Measurements from ENCODE around the gene BMI1.

The BMI1 gene

GRCh38 chr10:22341190-22341925 is 20.5 kb downstream of the BMI1 start:
- Histone ChIP-seq H3K27me3 (ENCODE audit: low read depth, low read length) (peaks cover 83% of the 10 kb centered on the region), H3K4me3 (ENCODE audit: low read depth in 1 of 2, low read length in 2 of 2) (peak overlapping the region; percentile 52 to 73), H3K36me3 (ENCODE audit: control insufficient read depth in 1 of 2, insufficient read depth in 2 of 2, low read length in 2 of 2) (no peaks in the 10 kb centered on the region), H3K4me1 (ENCODE audit: control insufficient read depth in 1 of 2, insufficient read depth in 2 of 2, low read length in 2 of 2) (peaks cover 5 to 28% of the 10 kb centered on the region in 2 donors), H3K27ac (ENCODE audit: low read length) (no peak overlapping the region), H3K9me3 (ENCODE audit: control insufficient read depth in 1 of 2, low read length in 2 of 2) (peaks cover 0 to 32% of the 10 kb centered on the region in 2 donors)

- Histone ChIP-seq H3K27me3 (ENCODE audit: low read depth, low read length) (peaks cover 83% of the 10 kb centered on the region), H3K4me1 (ENCODE audit: control insufficient read depth in 1 of 2, insufficient read depth in 2 of 2, low read length in 2 of 2) (peaks cover 5 to 23% of the 10 kb centered on the region in 2 donors), H3K4me3 (ENCODE audit: low read depth in 1 of 2, low read length in 2 of 2) (no peak overlapping the region), H3K9me3 (ENCODE audit: control insufficient read depth in 1 of 2, low read length in 2 of 2) (peaks cover 0 to 31% of the 10 kb centered on the region in 2 donors), H3K36me3 (ENCODE audit: control insufficient read depth in 1 of 2, insufficient read depth in 2 of 2, low read length in 2 of 2) (no peaks in the 10 kb centered on the region), H3K27ac (ENCODE audit: low read length) (no peak overlapping the region)
Measured at GRCh38 chr10:22341926-22342196, 21.0 kb downstream of the BMI1 start.

GRCh38 chr10:22342421-22342820 is 21.5 kb downstream of the BMI1 start:
- H3K4me3 ChIP-seq (ENCODE audit: low read depth in 1 of 2, low read length in 2 of 2) = no peak overlapping the region
- no peaks in the 10 kb centered on the region for H3K36me3 ChIP-seq (ENCODE audit: control insufficient read depth in 1 of 2, insufficient read depth in 2 of 2, low read length in 2 of 2)
- peaks cover 5 to 20% of the 10 kb centered on the region in 2 donors for H3K4me1 ChIP-seq (ENCODE audit: control insufficient read depth in 1 of 2, insufficient read depth in 2 of 2, low read length in 2 of 2)
- H3K27ac ChIP-seq (ENCODE audit: low read length) = no peak overlapping the region
- peaks cover 0 to 26% of the 10 kb centered on the region in 2 donors for H3K9me3 ChIP-seq (ENCODE audit: control insufficient read depth in 1 of 2, low read length in 2 of 2)
- peaks cover 81% of the 10 kb centered on the region for H3K27me3 ChIP-seq (ENCODE audit: low read depth, low read length)

GRCh38 chr10:22343731-22344130 is 22.8 kb downstream of the BMI1 start:
- H3K9me3 ChIP-seq (ENCODE audit: control insufficient read depth in 1 of 2, low read length in 2 of 2) = peaks cover 0 to 14% of the 10 kb centered on the region in 2 donors
- no peak overlapping the region for H3K4me3 ChIP-seq (ENCODE audit: low read depth in 1 of 2, low read length in 2 of 2)
- no peak overlapping the region for H3K27ac ChIP-seq (ENCODE audit: low read length)
- H3K27me3 ChIP-seq (ENCODE audit: low read depth, low read length) = peaks cover 68% of the 10 kb centered on the region
- H3K36me3 ChIP-seq (ENCODE audit: control insufficient read depth in 1 of 2, insufficient read depth in 2 of 2, low read length in 2 of 2) = no peaks in the 10 kb centered on the region
- H3K4me1 ChIP-seq (ENCODE audit: control insufficient read depth in 1 of 2, insufficient read depth in 2 of 2, low read length in 2 of 2) = peaks cover 5 to 20% of the 10 kb centered on the region in 2 donors

- Histone ChIP-seq H3K36me3 (ENCODE audit: control insufficient read depth in 1 of 2, insufficient read depth in 2 of 2, low read length in 2 of 2) (no peaks in the 10 kb centered on the region), H3K4me1 (ENCODE audit: control insufficient read depth in 1 of 2, insufficient read depth in 2 of 2, low read length in 2 of 2) (peaks cover 5 to 20% of the 10 kb centered on the region in 2 donors), H3K4me3 (ENCODE audit: low read depth in 1 of 2, low read length in 2 of 2) (no peak overlapping the region), H3K27ac (ENCODE audit: low read length) (no peak overlapping the region), H3K27me3 (ENCODE audit: low read depth, low read length) (peaks cover 63% of the 10 kb centered on the region), H3K9me3 (ENCODE audit: control insufficient read depth in 1 of 2, low read length in 2 of 2) (peaks cover 0 to 14% of the 10 kb centered on the region in 2 donors)
Measured at GRCh38 chr10:22344249-22344648, 23.4 kb downstream of the BMI1 start.

- H3K4me1 ChIP-seq (ENCODE audit: control insufficient read depth in 1 of 2, insufficient read depth in 2 of 2, low read length in 2 of 2) = peaks cover 3 to 15% of the 10 kb centered on the region in 2 donors
- no peaks in the 10 kb centered on the region for H3K36me3 ChIP-seq (ENCODE audit: control insufficient read depth in 1 of 2, insufficient read depth in 2 of 2, low read length in 2 of 2)
- H3K27ac ChIP-seq (ENCODE audit: low read length) = no peak overlapping the region
- H3K27me3 ChIP-seq (ENCODE audit: low read depth, low read length) = peaks cover 58% of the 10 kb centered on the region
- H3K4me3 ChIP-seq (ENCODE audit: low read depth in 1 of 2, low read length in 2 of 2) = peak overlapping the region in 1 of 2 donors; percentile 59
- peaks cover 0 to 14% of the 10 kb centered on the region in 2 donors for H3K9me3 ChIP-seq (ENCODE audit: control insufficient read depth in 1 of 2, low read length in 2 of 2)
Measured at GRCh38 chr10:22344781-22345300, 23.9 kb downstream of the BMI1 start.

- Histone ChIP-seq H3K4me3 (ENCODE audit: low read depth in 1 of 2, low read length in 2 of 2) (peak within 1 kb of the TSS in 1 of 2 donors; percentile 59), H3K9me3 (ENCODE audit: control insufficient read depth in 1 of 2, low read length in 2 of 2) (peaks cover 0 to 14% of the 10 kb centered on the region in 2 donors), H3K27me3 (ENCODE audit: low read depth, low read length) (peaks cover 58% of the 10 kb centered on the region), H3K27ac (ENCODE audit: low read length) (no peak within 1 kb of the TSS), H3K36me3 (ENCODE audit: control insufficient read depth in 1 of 2, insufficient read depth in 2 of 2, low read length in 2 of 2) (no peaks in the 10 kb centered on the region), H3K4me1 (ENCODE audit: control insufficient read depth in 1 of 2, insufficient read depth in 2 of 2, low read length in 2 of 2) (peaks cover 0 to 14% of the 10 kb centered on the region in 2 donors)
Measured at GRCh38 chr10:22345301-22346095, 24.6 kb downstream of the BMI1 start, which contains the start of gene SPAG6. Gene SPAG6 (plus strand): TSS chr10:22345496. CDS start chr10:22345612, 116 bp downstream.

GRCh38 chr10:22346096-22346661 is 25.3 kb downstream of the BMI1 start:
- H3K36me3 ChIP-seq (ENCODE audit: control insufficient read depth in 1 of 2, insufficient read depth in 2 of 2, low read length in 2 of 2) = no peaks in the 10 kb centered on the region
- peaks cover 58% of the 10 kb centered on the region for H3K27me3 ChIP-seq (ENCODE audit: low read depth, low read length)
- H3K4me1 ChIP-seq (ENCODE audit: control insufficient read depth in 1 of 2, insufficient read depth in 2 of 2, low read length in 2 of 2) = peaks cover 0 to 12% of the 10 kb centered on the region in 2 donors
- no peak overlapping the region for H3K4me3 ChIP-seq (ENCODE audit: low read depth in 1 of 2, low read length in 2 of 2)
- peaks cover 0 to 14% of the 10 kb centered on the region in 2 donors for H3K9me3 ChIP-seq (ENCODE audit: control insufficient read depth in 1 of 2, low read length in 2 of 2)
- no peak overlapping the region for H3K27ac ChIP-seq (ENCODE audit: low read length)

GRCh38 chr10:22349755-22350154 is 28.9 kb downstream of the BMI1 start:
- no peak overlapping the region for H3K4me3 ChIP-seq (ENCODE audit: low read depth in 1 of 2, low read length in 2 of 2)
- H3K27ac ChIP-seq (ENCODE audit: low read length) = no peak overlapping the region
- H3K36me3 ChIP-seq (ENCODE audit: control insufficient read depth in 1 of 2, insufficient read depth in 2 of 2, low read length in 2 of 2) = no peaks in the 10 kb centered on the region
- H3K4me1 ChIP-seq (ENCODE audit: control insufficient read depth in 1 of 2, insufficient read depth in 2 of 2, low read length in 2 of 2) = peaks cover 0 to 6% of the 10 kb centered on the region in 2 donors
- H3K27me3 ChIP-seq (ENCODE audit: low read depth, low read length) = peaks cover 25% of the 10 kb centered on the region
- no peaks in the 10 kb centered on the region for H3K9me3 ChIP-seq (ENCODE audit: control insufficient read depth in 1 of 2, low read length in 2 of 2)

GRCh38 chr10:22351131-22351703 is 30.3 kb downstream of the BMI1 start:
- Histone ChIP-seq H3K9me3 (ENCODE audit: control insufficient read depth in 1 of 2, low read length in 2 of 2) (no peaks in the 10 kb centered on the region), H3K27ac (ENCODE audit: low read length) (no peak overlapping the region), H3K4me3 (ENCODE audit: low read depth in 1 of 2, low read length in 2 of 2) (no peak overlapping the region), H3K27me3 (ENCODE audit: low read depth, low read length) (peaks cover 10% of the 10 kb centered on the region), H3K36me3 (ENCODE audit: control insufficient read depth in 1 of 2, insufficient read depth in 2 of 2, low read length in 2 of 2) (no peaks in the 10 kb centered on the region), H3K4me1 (ENCODE audit: control insufficient read depth in 1 of 2, insufficient read depth in 2 of 2, low read length in 2 of 2) (no peaks in the 10 kb centered on the region)
